IMR-90 (cell line): ENCODE data around the gene BTN3A1. TPM values are rescaled to one million over a fixed set of nuclear protein-coding genes. Genes with fewer than 3 reads are reported as not detected.

Experiments
- ATAC-seq: fragments of 200-7000 bp; cut with Tn5 transposase; 2 replicates; pipeline ENCODE4 v1.9.1; 2020; ENCODE audit warnings: low read depth, mild to moderate bottlenecking, moderate library complexity
- BruUV-seq: library from RNA; stranded (reverse); fragments of 400-500 nt; replicated peaks from 2 replicates; lab custom pipeline; 2021; lab: Mats Ljungman, UMichigan
- CTCF ChIA-PET: fragments of 300-600 bp; formaldehyde crosslinking; extraction: SDS; loops from one replicate; lab custom pipeline; 2021; ENCODE audit warnings: antibody characterized with exemption; lab: Yijun Ruan, JAX
- POLR2A ChIA-PET: fragments of 300-600 bp; sonication (Branson Sonifier 250); formaldehyde crosslinking; loops from one replicate; lab custom pipeline; 2022; ENCODE audit warnings: antibody characterized with exemption; ENCODE audit not compliant: unreplicated experiment; lab: Charles Lee
- DNase-seq: peaks from one replicate; pipeline ENCODE4 v3.0.0; 2013
- H2AFZ ChIP-seq: replicated peaks from 2 replicates; pipeline ENCODE3; 2013; ENCODE audit warnings: low read length, mild to moderate bottlenecking; ENCODE audit not compliant: poor library complexity
- H2AK5ac ChIP-seq: 2 replicates; pipeline ENCODE4 v1.6.1; 2013; ENCODE audit warnings: low read depth, low read length, inconsistent platforms
- H2AK9ac ChIP-seq: replicated peaks from 2 replicates; pipeline ENCODE3; 2013; ENCODE audit warnings: mild to moderate bottlenecking, low read depth, low read length, moderate library complexity; ENCODE audit not compliant: poor library complexity
- H2BK120ac ChIP-seq: 2 replicates; pipeline ENCODE4 v1.6.1; 2013; ENCODE audit warnings: low read depth, low read length, inconsistent platforms
- H2BK15ac ChIP-seq: 3 replicates; pipeline ENCODE4 v1.6.1; 2013; ENCODE audit warnings: low read depth, low read length, inconsistent platforms
- H2BK20ac ChIP-seq: 2 replicates; pipeline ENCODE4 v1.6.1; 2013; ENCODE audit warnings: low read depth, mild to moderate bottlenecking, inconsistent platforms, low read length, moderate library complexity
- H2BK5ac ChIP-seq: 2 replicates; pipeline ENCODE4 v1.6.1; 2013; ENCODE audit warnings: mild to moderate bottlenecking, low read depth, low read length, inconsistent platforms; ENCODE audit not compliant: poor library complexity, severe bottlenecking
- H3K14ac ChIP-seq: replicated peaks from 2 replicates; pipeline ENCODE4 v1.6.1; 2013; ENCODE audit warnings: low read depth, low read length, inconsistent platforms
- H3K18ac ChIP-seq: 2 replicates; pipeline ENCODE4 v1.6.1; 2013; ENCODE audit warnings: low read depth, low read length, control low read depth
- H3K23ac ChIP-seq: 2 replicates; pipeline ENCODE4 v1.6.1; 2013; ENCODE audit warnings: low read depth, low read length, inconsistent platforms
- H3K27ac ChIP-seq: 2 replicates; pipeline ENCODE4 v1.5.1; 2013; ENCODE audit warnings: mild to moderate bottlenecking, control low read depth, low read length; ENCODE audit not compliant: insufficient read depth
- H3K27me3 ChIP-seq: 2 replicates; pipeline ENCODE4 v1.6.1; 2013; ENCODE audit warnings: low read length; ENCODE audit not compliant: control insufficient read depth, insufficient read depth
- H3K36me3 ChIP-seq: 2 replicates; pipeline ENCODE4 v1.6.1; 2013; ENCODE audit warnings: low read length, mixed read lengths; ENCODE audit not compliant: control insufficient read depth, insufficient read depth
- H3K4ac ChIP-seq: 2 replicates; pipeline ENCODE4 v1.6.1; 2013; ENCODE audit warnings: low read depth, low read length, inconsistent platforms
- H3K4me1 ChIP-seq: 2 replicates; pipeline ENCODE4 v1.6.1; 2013; ENCODE audit warnings: low read length, mixed read lengths; ENCODE audit not compliant: control insufficient read depth, insufficient read depth
- H3K4me2 ChIP-seq: 2 replicates; pipeline ENCODE4 v1.6.1; 2013; ENCODE audit warnings: low read depth, mild to moderate bottlenecking, control low read depth, low read length, moderate library complexity
- H3K4me3 ChIP-seq: 2 replicates; pipeline ENCODE4 v1.5.1; 2013; ENCODE audit warnings: low read depth, mild to moderate bottlenecking, control low read depth, low read length, moderate library complexity; ENCODE audit not compliant: insufficient read depth
- H3K56ac ChIP-seq: 2 replicates; pipeline ENCODE4 v1.6.1; 2013; ENCODE audit warnings: low read length, inconsistent platforms; ENCODE audit not compliant: insufficient read depth; ENCODE audit errors: extremely low read depth
- H3K79me1 ChIP-seq, 2 experiments: 2 replicates each; pipeline ENCODE4 v1.6.1; 2013; ENCODE audit warnings: low read length in 2 of 2, inconsistent platforms in 1 of 2, low read depth in 1 of 2
- H3K9ac ChIP-seq: 2 replicates; pipeline ENCODE4 v1.6.1; 2013; ENCODE audit warnings: low read depth, low read length, control low read depth
- H3K9me1 ChIP-seq: 2 replicates; pipeline ENCODE4 v1.6.1; 2013; ENCODE audit warnings: low read length, inconsistent platforms; ENCODE audit not compliant: insufficient read depth
- H3K9me3 ChIP-seq: 2 replicates; pipeline ENCODE4 v1.6.1; 2013; ENCODE audit warnings: low read length; ENCODE audit not compliant: control insufficient read depth, insufficient read depth
- H4K20me1 ChIP-seq: 2 replicates; pipeline ENCODE4 v1.6.1; 2013; ENCODE audit warnings: low read length, inconsistent platforms; ENCODE audit not compliant: insufficient read depth
- H4K5ac ChIP-seq: 2 replicates; pipeline ENCODE4 v1.6.1; 2013; ENCODE audit warnings: mild to moderate bottlenecking, low read depth, low read length, control low read depth
- H4K8ac ChIP-seq, 2 experiments: 2 replicates each; pipeline ENCODE4 v1.6.1; 2013; ENCODE audit warnings: low read depth in 2 of 2, low read length in 2 of 2, control low read depth in 1 of 2, inconsistent platforms in 1 of 2
- H4K91ac ChIP-seq: 2 replicates; pipeline ENCODE4 v1.6.1; 2013; ENCODE audit warnings: low read depth, low read length, inconsistent platforms; ENCODE audit not compliant: insufficient read depth
- CHD1 ChIP-seq: IDR thresholded peaks from 2 replicates; pipeline ENCODE4 v1.6.1; 2012; ENCODE audit warnings: low read depth, low read length, improper control_type of control experiment
- MXI1 ChIP-seq: IDR thresholded peaks from 2 replicates; pipeline ENCODE4 v1.6.1; 2012; ENCODE audit warnings: low read depth, mild to moderate bottlenecking, low read length, moderate library complexity, borderline replicate concordance
- POLR2A ChIP-seq: IDR thresholded peaks from 2 replicates; pipeline ENCODE4 v1.6.1; 2012; ENCODE audit warnings: mild to moderate bottlenecking, low read depth, low read length
- WGBS, 2 experiments: methylation state at CpG; one replicate each; pipeline versions ENCODE4 v1.1.5 to v1.1.7; 2013; ENCODE audit warnings: missing lambda C conversion rate in 2 of 2; ENCODE audit not compliant: insufficient read length in 1 of 2; ENCODE audit errors: extremely low coverage in 2 of 2; 5-methylcytosine and 5-hydroxymethylcytosine counted together
- dilution Hi-C: fragments of 300-500 bp; cut with HindIII; formaldehyde crosslinking; loops from one replicate; pipeline ENCODE4 v1.14.3; 2018; ENCODE audit warnings: low sequenced_read_pairs; ENCODE audit not compliant: unreplicated experiment
- in situ Hi-C: fragments of 300-500 bp; cut with MboI; formaldehyde crosslinking; loops from 3 replicates; pipeline ENCODE4 v1.14.3; 2019; ENCODE audit warnings: low sequenced_read_pairs, inconsistent platforms, mixed read lengths
- intact Hi-C: fragments of 100-400 bp; cut with micrococcal nuclease; formaldehyde crosslinking; loops from 2 replicates; pipeline ENCODE4 v1.10.0; 2022
- polyA plus RNA-seq, 3 experiments: library from polyadenylated mRNA; depleted of rRNA; stranded (reverse); fragments of >200 nt; gene quantifications; 2 replicates each; pipeline ENCODE4 v1.2.3, GENCODE V29; 2012; ENCODE audit warnings: low replicate concordance in 1 of 3
- total RNA-seq: library from RNA; depleted of rRNA; stranded (reverse); fragments of >200 nt; gene quantifications from 2 replicates; pipeline ENCODE4 v1.2.3, GENCODE V29; 2012

The BTN3A1 gene
- total and polyA plus RNA-seq, 2 of the 4 experiments (the other 2 are of a cell fraction), result 14.4 to 16.5 TPM

- Histone ChIP-seq H4K20me1 (no peaks in the 10 kb centered on the region), H3K4me2 (no peak overlapping the region), H3K14ac (no peak overlapping the region), H2BK20ac (no peak overlapping the region), H3K23ac (no peak overlapping the region), H3K27ac (no peak overlapping the region), H3K36me3 (peaks cover 44% of the 10 kb centered on the region), H2BK5ac (no peak overlapping the region), H2AK5ac (no peak overlapping the region), H2AK9ac (no peak overlapping the region), H3K9me3 (no peaks in the 10 kb centered on the region), H3K4me1 (peaks cover 5% of the 10 kb centered on the region), H4K8ac (no peak overlapping the region), H3K9me1 (peaks cover 18% of the 10 kb centered on the region), H3K4me3 (no peak overlapping the region), H3K27me3 (no peaks in the 10 kb centered on the region), H4K5ac (no peak overlapping the region), H4K91ac (no peak overlapping the region), H3K9ac (no peak overlapping the region), H2AFZ (no peak overlapping the region), H3K18ac (no peak overlapping the region), H3K56ac (no peak overlapping the region), H2BK120ac (no peak overlapping the region), H3K79me1 (peaks cover 12 to 51% of the 10 kb centered on the region in 2 experiments; a peak in 2 of 4 replicates), H3K4ac (no peak overlapping the region), H2BK15ac (no peak overlapping the region)
- ChIA-PET CTCF (no interaction called here), POLR2A (no interaction called here)
- ATAC-seq (no peak), DNase-seq (no peak)
- intact Hi-C loops (no loop called here), dilution Hi-C loops (no loop called here), in situ Hi-C loops (no loop called here)
- BruUV-seq, result no TSS peak
- TF ChIP-seq POLR2A (no peak), CHD1 (no peak), MXI1 (no peak)
- WGBS, 2 experiments, result no CpG with 5 or more reads among the region's 2 CpGs
Observed at GRCh38 chr6:26428206-26428605, 26.1 kb downstream of the BTN3A1 start.
